ENCODE data around the gene SF3A1. TPM values are rescaled to one million over a fixed set of nuclear protein-coding genes. Genes with fewer than 3 reads are reported as not detected.

The SF3A1 gene
- total RNA-seq, 1 experiment from 2014 or later, result 182 TPM

GRCh38 chr22:30380011-30380410 is 23.3 kb upstream of the SF3A1 start:
- DNase-seq, result no peak
- no peaks in the 10 kb centered on the region for H3K9me3 Mint-ChIP-seq (ENCODE audit: unreplicated experiment)
- no TSS peak for BruUV-seq (replicated peaks)
- H3K9me3 ChIP-seq, result no peaks in the 10 kb centered on the region
- intact Hi-C loops (cut with micrococcal nuclease; ENCODE audit: unreplicated experiment), result no loop called here
- TF ChIP-seq CTCF (IDR thresholded peaks at IDR 0.05; ENCODE audit: insufficient read depth in 1 of 2, low read depth in 1 of 2, low read length in 1 of 2, severe bottlenecking in 1 of 2, unreplicated experiment in 1 of 2), result no peak
- no peaks in the 10 kb centered on the region for H3K27me3 ChIP-seq (replicated peaks; ENCODE audit: control insufficient read depth, insufficient read depth, low read length)
- no peak overlapping the region for H3K27ac Mint-ChIP-seq (ENCODE audit: unreplicated experiment)
- no peaks in the 10 kb centered on the region for H3K27me3 Mint-ChIP-seq (ENCODE audit: insufficient read depth, unreplicated experiment)
- no peak overlapping the region for H3K4me3 ChIP-seq (ENCODE audit: low read depth, low read length)
- no peaks in the 10 kb centered on the region for H3K4me1 ChIP-seq
- peaks cover 14% of the 10 kb centered on the region for H3K36me3 Mint-ChIP-seq (ENCODE audit: insufficient read depth, unreplicated experiment)
- no peak overlapping the region for H3K4me3 Mint-ChIP-seq (ENCODE audit: unreplicated experiment)
- ChIA-PET POLR2A (no interaction called here), CTCF (no interaction called here)
- H3K4me1 Mint-ChIP-seq (ENCODE audit: low read depth, unreplicated experiment), result no peaks in the 10 kb centered on the region
- H3K36me3 ChIP-seq (ENCODE audit: control insufficient read depth, insufficient read depth, low read length), result no peaks in the 10 kb centered on the region

- no peaks in the 10 kb centered on the region for H3K9me3 Mint-ChIP-seq (ENCODE audit: unreplicated experiment)
- POLR2A ChIA-PET, result no interaction called here
- no peaks in the 10 kb centered on the region for H3K36me3 ChIP-seq (ENCODE audit: control insufficient read depth, insufficient read depth, low read length)
- intact Hi-C loops (cut with micrococcal nuclease; ENCODE audit: unreplicated experiment), result no loop called here
- no peak overlapping the region for H3K4me3 Mint-ChIP-seq (ENCODE audit: unreplicated experiment)
- no peaks in the 10 kb centered on the region for H3K9me3 ChIP-seq
- TF ChIP-seq CTCF (IDR thresholded peaks at IDR 0.05; ENCODE audit: insufficient read depth in 1 of 2, low read depth in 1 of 2, low read length in 1 of 2, severe bottlenecking in 1 of 2, unreplicated experiment in 1 of 2), result no peak
- no peaks in the 10 kb centered on the region for H3K4me1 ChIP-seq
- H3K4me3 ChIP-seq (ENCODE audit: low read depth, low read length), result no peak overlapping the region
- H3K27me3 ChIP-seq (replicated peaks; ENCODE audit: control insufficient read depth, insufficient read depth, low read length), result no peaks in the 10 kb centered on the region
- CTCF ChIA-PET, result no interaction called here
- H3K36me3 Mint-ChIP-seq (ENCODE audit: insufficient read depth, unreplicated experiment), result peaks cover 24% of the 10 kb centered on the region
- no peaks in the 10 kb centered on the region for H3K4me1 Mint-ChIP-seq (ENCODE audit: low read depth, unreplicated experiment)
- DNase-seq, result no peak
- H3K27me3 Mint-ChIP-seq (ENCODE audit: insufficient read depth, unreplicated experiment), result no peaks in the 10 kb centered on the region
- no peak overlapping the region for H3K27ac Mint-ChIP-seq (ENCODE audit: unreplicated experiment)
- no TSS peak for BruUV-seq (replicated peaks)
These were observed 18.7 kb upstream of the SF3A1 start for GRCh38 chr22:30375312-30375849.

GRCh38 chr22:30373331-30374325 is 16.9 kb upstream of the SF3A1 start:
- Histone ChIP-seq H3K4me1 (no peaks in the 10 kb centered on the region), H3K36me3 (ENCODE audit: control insufficient read depth, insufficient read depth, low read length) (no peaks in the 10 kb centered on the region; the same call in 1 of the 2 replicates), H3K4me3 (ENCODE audit: low read depth, low read length) (no peak overlapping the region), H3K9me3 (no peaks in the 10 kb centered on the region), H3K27me3 (replicated peaks; ENCODE audit: control insufficient read depth, insufficient read depth, low read length) (no peaks in the 10 kb centered on the region)
- Mint-ChIP-seq H3K27ac (ENCODE audit: unreplicated experiment) (no peak overlapping the region), H3K4me1 (ENCODE audit: low read depth, unreplicated experiment) (no peaks in the 10 kb centered on the region), H3K9me3 (ENCODE audit: unreplicated experiment) (no peaks in the 10 kb centered on the region), H3K4me3 (ENCODE audit: unreplicated experiment) (no peak overlapping the region), H3K36me3 (ENCODE audit: insufficient read depth, unreplicated experiment) (peaks cover 22% of the 10 kb centered on the region), H3K27me3 (ENCODE audit: insufficient read depth, unreplicated experiment) (no peaks in the 10 kb centered on the region)
- ChIA-PET POLR2A (interaction anchor here (1.0 kb wide), 1 partner anchor 17 kb away, joined by 3 read pairs; the partner anchor contains the start of genes CCDC157 and SF3A1), CTCF (interaction anchor here (0.6 to 0.8 kb wide), 2 partner anchors 39 to 49 kb away, joined by 3 to 5 read pairs; no protein-coding TSS in a partner anchor)
- intact Hi-C loops (cut with micrococcal nuclease; ENCODE audit: unreplicated experiment), result no loop called here
- no peak for TF ChIP-seq CTCF (IDR thresholded peaks at IDR 0.05; ENCODE audit: insufficient read depth in 1 of 2, low read depth in 1 of 2, low read length in 1 of 2, severe bottlenecking in 1 of 2, unreplicated experiment in 1 of 2)
- no peak for DNase-seq
- no TSS peak for BruUV-seq (replicated peaks)

Data from Caco-2 (cell line).